ENCODE data around the gene WNT3.

- TF ChIP-seq CTCF (IDR thresholded peaks at IDR 0.05) (no peak), POLR2A (IDR thresholded peaks at IDR 0.05) (no peak)
Measured at GRCh38 chr17:46722662-46723285, 95.7 kb downstream of the WNT3 start.

Data from uterus (tissue), 2 donors.